WTC11 (cell line): ENCODE data around the gene ACAA1.

Source experiments
- CTCF ChIP-seq: fragments of 200-600 bp; IDR thresholded peaks from 2 replicates; pipeline ENCODE4 v1.8.0; 2022; ENCODE audit warnings: antibody characterized with exemption
- ESRRA ChIP-seq: sonication (generic); formaldehyde crosslinking; IDR thresholded peaks from 2 replicates; pipeline ENCODE4 v1.8.1; 2022; ENCODE audit warnings: mild to moderate bottlenecking, missing genetic modification reagents, borderline replicate concordance
- STAT6 ChIP-seq: sonication (generic); formaldehyde crosslinking; conservative IDR thresholded peaks from 2 replicates; pipeline ENCODE4 v1.8.1; 2023; ENCODE audit warnings: mild to moderate bottlenecking, low read depth, missing genetic modification reagents, moderate library complexity
- USF2 ChIP-seq: sonication (generic); formaldehyde crosslinking; IDR thresholded peaks from 2 replicates; pipeline ENCODE4 v1.8.1; 2023; ENCODE audit warnings: mild to moderate bottlenecking, missing genetic modification reagents, moderate library complexity

- TF ChIP-seq STAT6 (CRISPR knock-in tag) = no peak
- TF ChIP-seq CTCF = no peak
- TF ChIP-seq USF2 = no peak
- TF ChIP-seq ESRRA = no peak
Observed at GRCh38 chr3:38151667-38152265, 14.8 kb upstream of the ACAA1 start.
